Panc1 (cell line): Measurements from ENCODE around the gene C2orf66. TPM values are rescaled to one million over a fixed set of nuclear protein-coding genes. Genes with fewer than 3 reads are reported as not detected.

Experiments
- ATAC-seq: fragments of 200-7000 bp; cut with Tn5 transposase; 2 replicates; pipeline ENCODE4 v1.9.1; 2020; ENCODE audit warnings: mild to moderate bottlenecking, moderate library complexity
- BruUV-seq: library from RNA; stranded (reverse); fragments of 400-500 nt; replicated peaks from 2 replicates; lab custom pipeline; 2021; lab: Mats Ljungman, UMichigan
- CTCF ChIA-PET: fragments of 300-600 bp; sonication (Branson Sonifier 250); formaldehyde crosslinking; loops from one replicate; lab custom pipeline; 2022; ENCODE audit warnings: antibody characterized with exemption; lab: Charles Lee
- POLR2A ChIA-PET: fragments of 300-600 bp; sonication (Branson Sonifier 250); formaldehyde crosslinking; loops from one replicate; lab custom pipeline; 2022; ENCODE audit warnings: antibody characterized with exemption; lab: Charles Lee
- DNase-seq: peaks from one replicate; pipeline ENCODE4 v3.0.0-alpha.2; 2010; ENCODE audit warnings: low read depth, low spot score
- H3K27ac ChIP-seq: 2 replicates; pipeline ENCODE4 v1.5.1; 2011; ENCODE audit warnings: mild to moderate bottlenecking, low read length, inconsistent platforms
- H3K27me3 ChIP-seq: fragments of 200-500 bp; sonication (Bioruptor generic); 2 replicates; pipeline ENCODE4 v1.6.0; 2014; ENCODE audit warnings: low read length, inconsistent platforms; ENCODE audit not compliant: control insufficient read depth, insufficient read depth
- H3K36me3 ChIP-seq: fragments of 200-500 bp; sonication (Bioruptor generic); 2 replicates; pipeline ENCODE4 v1.5.1; 2014; ENCODE audit warnings: inconsistent platforms, mild to moderate bottlenecking, low read length, moderate library complexity; ENCODE audit not compliant: control insufficient read depth, insufficient read depth
- H3K4me1 ChIP-seq: 2 replicates; pipeline ENCODE4 v1.5.1; 2011; ENCODE audit warnings: inconsistent platforms, mild to moderate bottlenecking, low read length, moderate library complexity; ENCODE audit not compliant: control insufficient read depth, insufficient read depth
- H3K4me3 ChIP-seq, 2 experiments: 2 replicates each; pipeline ENCODE4 v1.5.1; 2011 to 2012; ENCODE audit warnings: low read depth in 2 of 2, low read length in 2 of 2, mild to moderate bottlenecking in 2 of 2, inconsistent platforms in 1 of 2, moderate library complexity in 1 of 2
- H3K9me3 ChIP-seq: fragments of 200-500 bp; sonication (Bioruptor generic); 2 replicates; pipeline ENCODE4 v1.5.1; 2014; ENCODE audit warnings: low read depth, mild to moderate bottlenecking, inconsistent platforms, low read length, moderate library complexity; ENCODE audit not compliant: control insufficient read depth, insufficient read depth
- CTCF ChIP-seq: fragments of 450-650 bp; IDR thresholded peaks from 2 replicates; pipeline ENCODE4 v1.5.1; 2017; ENCODE audit warnings: mild to moderate bottlenecking
- POLR2AphosphoS5 ChIP-seq: IDR thresholded peaks from 2 replicates; pipeline ENCODE4 v1.6.1; 2012; ENCODE audit warnings: mild to moderate bottlenecking, low read depth, low read length, moderate library complexity
- REST ChIP-seq, 2 experiments: IDR thresholded peaks; 2 replicates each; pipeline ENCODE4 v1.6.1; 2011 to 2012; ENCODE audit warnings: low read depth in 2 of 2, control low read depth in 1 of 2, low read length in 1 of 2, mild to moderate bottlenecking in 1 of 2, moderate library complexity in 1 of 2; ENCODE audit not compliant: insufficient read depth in 1 of 2
- SIN3A ChIP-seq: IDR thresholded peaks from 2 replicates; pipeline ENCODE4 v1.6.1; 2012; ENCODE audit warnings: low read depth, mild to moderate bottlenecking, low read length, moderate library complexity, borderline replicate concordance; ENCODE audit not compliant: insufficient read depth
- TCF7L2 ChIP-seq: IDR thresholded peaks from 2 replicates; pipeline ENCODE4 v1.6.1; 2011; ENCODE audit warnings: mild to moderate bottlenecking, low read depth, low read length, inconsistent platforms
- in situ Hi-C: cut with HindIII; loops from 2 replicates; pipeline ENCODE4 v1.10.0; 2016; ENCODE audit warnings: low sequenced_read_pairs, low pct_unique_long_range_greater_than_20kb
- intact Hi-C: fragments of 100-400 bp; cut with micrococcal nuclease; formaldehyde crosslinking; loops from one replicate; pipeline ENCODE4 v1.10.0; 2022; ENCODE audit not compliant: unreplicated experiment
- total RNA-seq: library from RNA; stranded (reverse); gene quantifications from one replicate; pipeline ENCODE4 v1.2.1, GENCODE V29; 2021; ENCODE audit not compliant: unreplicated experiment

Gene C2orf66
- total RNA-seq, 1 experiment from 2014 or later, result 0.33 TPM

DNA sequence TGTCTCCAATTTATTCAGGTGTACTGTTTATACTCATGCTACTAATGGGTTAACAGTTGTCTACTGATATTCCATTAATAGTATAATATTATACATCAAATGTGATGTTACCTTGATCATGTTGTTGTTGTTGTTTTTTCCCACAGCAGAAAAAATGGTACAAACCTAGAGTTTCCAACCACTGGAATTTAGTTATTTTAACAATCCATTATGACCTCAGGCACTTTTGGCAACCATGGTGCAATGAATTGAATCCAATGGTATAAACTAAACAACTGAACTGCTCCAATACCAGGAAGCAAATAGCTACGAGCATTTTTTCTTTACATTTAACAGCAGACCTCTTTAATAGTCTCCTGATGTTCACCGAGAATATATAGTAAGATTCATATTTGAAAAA, 31.0 kb upstream of the C2orf66 start:
- no peak for TF ChIP-seq POLR2AphosphoS5
- no peak for TF ChIP-seq CTCF
- TF ChIP-seq TCF7L2, result no peak
- TF ChIP-seq SIN3A, result no peak
- no peak for TF ChIP-seq REST (IDR thresholded peaks at IDR 0.05; ENCODE audit: insufficient read depth in 1 of 2, low read depth in 2 of 2, low read length in 1 of 2)
- no peaks in the 10 kb centered on the region for H3K9me3 ChIP-seq
- no peak overlapping the region for H3K4me3 ChIP-seq
- no TSS peak for BruUV-seq
- in situ Hi-C loops, result no loop called here
- peaks cover 20% of the 10 kb centered on the region; the same call in 1 of the 2 replicates for H3K36me3 ChIP-seq
- H3K27ac ChIP-seq, result no peak overlapping the region
- POLR2A ChIA-PET, result no interaction called here
- CTCF ChIA-PET, result no interaction called here
- ATAC-seq, result no peak
- DNase-seq, result no peak
- intact Hi-C loops, result no loop called here
- no peaks in the 10 kb centered on the region for H3K27me3 ChIP-seq
- no peaks in the 10 kb centered on the region; the same call in 1 of the 2 replicates for H3K4me1 ChIP-seq

DNA sequence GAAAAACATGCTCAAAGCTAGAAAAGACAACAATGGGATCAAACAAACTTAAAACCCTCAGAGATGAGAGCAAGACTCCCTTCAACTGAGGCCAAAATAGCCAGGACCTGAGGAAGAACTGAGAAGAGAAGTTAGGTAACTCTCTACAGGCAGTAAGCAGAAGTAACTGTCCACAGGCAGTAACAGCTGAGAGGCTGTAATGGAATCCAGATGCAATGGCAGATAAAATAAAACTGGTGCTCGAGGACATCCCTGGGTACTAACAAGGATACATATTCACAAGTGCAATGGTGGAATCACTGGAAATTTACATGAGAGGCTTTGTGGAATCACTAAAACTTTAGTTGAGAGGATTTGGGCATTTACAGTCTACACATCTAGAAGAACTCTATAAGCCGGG, 30.4 kb upstream of the C2orf66 start:
- no TSS peak for BruUV-seq
- H3K9me3 ChIP-seq, result no peaks in the 10 kb centered on the region
- no peak for DNase-seq
- ATAC-seq, result no peak
- no peak overlapping the region for H3K27ac ChIP-seq
- TF ChIP-seq TCF7L2, result no peak
- no peak for TF ChIP-seq SIN3A
- TF ChIP-seq CTCF, result no peak
- TF ChIP-seq REST (IDR thresholded peaks at IDR 0.05; ENCODE audit: insufficient read depth in 1 of 2, low read depth in 2 of 2, low read length in 1 of 2), result no peak
- no peak for TF ChIP-seq POLR2AphosphoS5
- ChIA-PET POLR2A (no interaction called here), CTCF (no interaction called here)
- intact Hi-C loops (no loop called here), in situ Hi-C loops (no loop called here)
- H3K36me3 ChIP-seq, result peaks cover 20% of the 10 kb centered on the region; the same call in 1 of the 2 replicates
- no peaks in the 10 kb centered on the region; the same call in 1 of the 2 replicates for H3K4me1 ChIP-seq
- H3K27me3 ChIP-seq, result no peaks in the 10 kb centered on the region
- H3K4me3 ChIP-seq, result no peak overlapping the region
